ENCODE results near the gene BAZ1A. TPM values are rescaled to one million over a fixed set of nuclear protein-coding genes. Genes with fewer than 3 reads are reported as not detected.

The BAZ1A gene
- total and polyA plus RNA-seq, 2 of the 8 experiments (the other 6 are each of a cell fraction or from before 2014, with no cell fraction given) = 8.0 to 23.1 TPM

GRCh38 chr14:34873589-34874385, 1.4 kb downstream of the BAZ1A start:
- 3% methylated on average over 64 of the region's 81 CpGs; no CpG with 5 or more reads in 1 of the 2 experiments for WGBS, 2 experiments (ENCODE audit: extremely low coverage in 1 of 2, insufficient coverage in 1 of 2, insufficient read length in 1 of 2, insufficient replicate concordance in 2 of 2, low coverage in 1 of 2, low lambda C conversion rate in 2 of 2, missing lambda C conversion rate in 1 of 2)
- TF ChIP-seq TEAD4 (IDR thresholded peaks at IDR 0.05; ENCODE audit: low read depth, low read length) = no peak
- no peak for TF ChIP-seq BCL11A (IDR thresholded peaks at IDR 0.05; ENCODE audit: low read depth in 2 of 2, low read length in 2 of 2)
- TF ChIP-seq POLR2AphosphoS5 (IDR thresholded peaks at IDR 0.05; ENCODE audit: low read depth, low read length) = peak; percentile 63
- TF ChIP-seq TBP (IDR thresholded peaks at IDR 0.05; ENCODE audit: low read depth, low read length) = no peak
- no peak for TF ChIP-seq KDM5A (IDR thresholded peaks at IDR 0.05; ENCODE audit: low read length)
- TF ChIP-seq ZNF274 (IDR thresholded peaks at IDR 0.05; ENCODE audit: borderline replicate concordance, extremely low read depth, low read length) = no peak
- peak; percentile 32 for TF ChIP-seq TAF7 (optimal IDR thresholded peaks at IDR 0.05; ENCODE audit: borderline replicate concordance, low read depth, low read length)
- no peak for TF ChIP-seq POU5F1 (IDR thresholded peaks at IDR 0.05; ENCODE audit: low read depth, low read length)
- TF ChIP-seq KDM1A (IDR thresholded peaks at IDR 0.05; ENCODE audit: borderline replicate concordance, low read length) = 0 out of 2 replicates have a peak, but pooled peaks have one; percentile 19
- TF ChIP-seq MAFK (IDR thresholded peaks at IDR 0.05; ENCODE audit: low read depth, low read length) = no peak
- TF ChIP-seq EGR1 (IDR thresholded peaks at IDR 0.05; ENCODE audit: borderline replicate concordance, low read depth, low read length) = peak; percentile 10; the same call in 1 of the 2 replicates

More at GRCh38 chr14:34873589-34874385, 1.4 kb downstream of the BAZ1A start:
- Histone ChIP-seq H2BK5ac (ENCODE audit: low read depth, low read length) (peak overlapping the region; percentile 22; the same call in 1 of the 2 replicates), H3K23ac (ENCODE audit: insufficient read length) (no peak overlapping the region), H3K4me3 (ENCODE audit: extremely low read depth in 1 of 4, insufficient read depth in 2 of 4, low read depth in 3 of 4, low read length in 4 of 4) (peak overlapping the region; percentile 72 to 85 (median 77)), H2BK12ac (ENCODE audit: low read depth, low read length) (0 out of 2 replicates have a peak overlapping the region, but pooled peaks have one; percentile 14), H3K9ac (replicated peaks in 1 of 4; ENCODE audit: extremely low read depth in 1 of 4, low read depth in 3 of 4, low read length in 3 of 4) (peak overlapping the region; percentile 35 to 79 (median 66)), H3K4ac (replicated peaks; ENCODE audit: insufficient read length, low read depth, low read length) (no peak overlapping the region), H3K4me2 (ENCODE audit: insufficient read depth in 1 of 2, low read depth in 2 of 2, low read length in 2 of 2) (peak overlapping the region; percentile 68 to 96), H2BK120ac (replicated peaks; ENCODE audit: low read depth, low read length) (no peak overlapping the region), H3K18ac (ENCODE audit: extremely low read depth, low read length) (peak overlapping the region; percentile 51), H4K8ac (ENCODE audit: extremely low read depth, insufficient read depth, low read length) (peak overlapping the region; percentile 95), H3K23me2 (ENCODE audit: low read depth, low read length) (peaks cover 4% of the 10 kb centered on the region; the same call in 1 of the 2 replicates), H2BK15ac (ENCODE audit: low read length) (no peak overlapping the region), H3K27me3 (replicated peaks in 1 of 4; ENCODE audit: control insufficient read depth in 3 of 4, extremely low read depth in 1 of 4, insufficient read depth in 3 of 4, low read length in 3 of 4) (no peaks in the 10 kb centered on the region), H4K5ac (ENCODE audit: insufficient read length, low read depth, low read length) (no peak overlapping the region), H3K4me1 (replicated peaks in 1 of 4; ENCODE audit: control insufficient read depth in 3 of 4, insufficient read depth in 4 of 4, low read length in 3 of 4) (peaks cover 0 to 4% (median under 1%) of the 10 kb centered on the region in 4 experiments; a peak in 2 of 7 replicates), H3K14ac (ENCODE audit: insufficient read length) (no peak overlapping the region), H3K9me3 (ENCODE audit: insufficient read depth in 2 of 2, low read depth in 1 of 2, low read length in 1 of 2) (no peaks in the 10 kb centered on the region), H4K20me1 (replicated peaks in 1 of 2; ENCODE audit: control insufficient read depth in 1 of 2, insufficient read depth in 2 of 2, low read length in 2 of 2) (peaks cover 0 to 1% of the 10 kb centered on the region in 2 experiments), H3K79me2 (ENCODE audit: control insufficient read depth in 1 of 2, insufficient read depth in 2 of 2, low read length in 2 of 2) (peaks cover 0 to 34% of the 10 kb centered on the region in 2 experiments; a peak in 2 of 4 replicates), H3K36me3 (ENCODE audit: control insufficient read depth in 2 of 4, insufficient read depth in 4 of 4, low read length in 3 of 4) (no peaks in the 10 kb centered on the region), H3K27ac (ENCODE audit: low read depth, low read length) (no peak overlapping the region; the same call in 1 of the 2 replicates), H3K79me1 (ENCODE audit: low read depth, low read length) (no peaks in the 10 kb centered on the region; the same call in 1 of the 2 replicates), H2BK20ac (ENCODE audit: low read length) (no peak overlapping the region), H2AFZ (ENCODE audit: low read length) (no peak overlapping the region; the same call in 1 of the 2 replicates), H3K56ac (replicated peaks; ENCODE audit: insufficient read length, low read depth, low read length) (peak overlapping the region; percentile 40), H4K91ac (replicated peaks; ENCODE audit: insufficient read length, low read length) (peak overlapping the region; percentile 14), H2AK5ac (ENCODE audit: low read depth, low read length) (no peak overlapping the region)
- CTCF ChIA-PET (ENCODE audit: partially characterized antibody) = interaction anchor here (0.6 to 1.5 kb wide), 3 partner anchors 11 to 107 kb away, joined by 3 to 6 read pairs (median 4); no protein-coding TSS in a partner anchor
- POLR2A ChIA-PET (ENCODE audit: partially characterized antibody) = interaction anchor here (1.1 to 2.9 kb wide), 5 partner anchors 9 to 249 kb away, joined by 3 to 14 read pairs (median 3); partner anchors contain the start of gene SRP54
- DNase-seq (ENCODE audit: low read depth in 1 of 2, low spot score in 2 of 2) (peak; percentile 33 to 79), FAIRE-seq (no peak)
